Neuronal stem cell (in vitro differentiated cells): ENCODE results near the gene COA4.

Experiments used
- DNase-seq: peaks from one replicate; pipeline ENCODE4 v3.0.0-alpha.2; 2013; ENCODE audit warnings: low spot score
- H2AFZ ChIP-seq: one replicate; pipeline ENCODE4 v1.6.1; 2013; ENCODE audit warnings: mild to moderate bottlenecking, low read length, inconsistent platforms
- H2AK5ac ChIP-seq: 2 replicates; pipeline ENCODE4 v1.6.1; 2013; ENCODE audit warnings: low read depth, mild to moderate bottlenecking, inconsistent platforms, low read length, moderate library complexity, mixed read lengths
- H2BK120ac ChIP-seq: 2 replicates; pipeline ENCODE4 v1.6.1; 2013; ENCODE audit warnings: low read depth, mild to moderate bottlenecking, inconsistent platforms, low read length, moderate library complexity, mixed read lengths
- H2BK12ac ChIP-seq: one replicate; pipeline ENCODE4 v1.6.1; 2013; ENCODE audit warnings: low read length, inconsistent platforms
- H2BK15ac ChIP-seq: 2 replicates; pipeline ENCODE4 v1.6.1; 2013; ENCODE audit warnings: mild to moderate bottlenecking, low read length, inconsistent platforms, mixed read lengths
- H2BK5ac ChIP-seq: one replicate; pipeline ENCODE4 v1.6.1; 2013; ENCODE audit warnings: inconsistent platforms, mild to moderate bottlenecking, low read length, moderate library complexity
- H3K14ac ChIP-seq: one replicate; pipeline ENCODE4 v1.6.1; 2013; ENCODE audit warnings: low read length, inconsistent platforms
- H3K18ac ChIP-seq: 2 replicates; pipeline ENCODE4 v1.6.1; 2013; ENCODE audit warnings: low read length, inconsistent platforms
- H3K23ac ChIP-seq: 2 replicates; pipeline ENCODE4 v1.6.1; 2013; ENCODE audit warnings: low read depth, mild to moderate bottlenecking, mixed read lengths, low read length, inconsistent platforms; ENCODE audit not compliant: poor library complexity
- H3K27ac ChIP-seq: replicated peaks from 3 replicates; pipeline ENCODE4 v1.5.1; 2013; ENCODE audit warnings: low read length, inconsistent platforms
- H3K27me3 ChIP-seq, 3 experiments: 2 replicates each; pipeline ENCODE4 v1.6.1; 2013; ENCODE audit warnings: low read length in 3 of 3, mild to moderate bottlenecking in 2 of 3, inconsistent platforms in 1 of 3, low read depth in 1 of 3, mixed read lengths in 1 of 3, moderate library complexity in 1 of 3; ENCODE audit not compliant: control insufficient read depth in 3 of 3, insufficient read depth in 3 of 3
- H3K36me3 ChIP-seq, 2 donors: replicated peaks in 1 of 2; 2 replicates each; pipeline ENCODE4 v1.6.1; 2013; ENCODE audit warnings: low read length in 2 of 2; ENCODE audit not compliant: control insufficient read depth in 2 of 2, insufficient read depth in 2 of 2
- H3K4ac ChIP-seq: 2 replicates; pipeline ENCODE4 v1.6.1; 2013; ENCODE audit warnings: inconsistent platforms, mild to moderate bottlenecking, low read length, moderate library complexity
- H3K4me1 ChIP-seq, 2 donors: 1 replicate in 1 of 2; 2 replicates in 1 of 2; pipeline ENCODE4 v1.6.1; 2013; ENCODE audit warnings: low read length in 2 of 2, low read depth in 1 of 2; ENCODE audit not compliant: control insufficient read depth in 2 of 2, insufficient read depth in 1 of 2
- H3K4me2 ChIP-seq: one replicate; pipeline ENCODE4 v1.6.1; 2013; ENCODE audit warnings: mild to moderate bottlenecking, low read length, inconsistent platforms; ENCODE audit not compliant: insufficient read depth, poor library complexity, severe bottlenecking
- H3K4me3 ChIP-seq, 2 donors: 2 replicates each; pipeline ENCODE4 v1.5.1; 2013; ENCODE audit warnings: low read length in 2 of 2, mild to moderate bottlenecking in 2 of 2, inconsistent platforms in 1 of 2, moderate library complexity in 1 of 2
- H3K79me1 ChIP-seq: one replicate; pipeline ENCODE4 v1.6.1; 2013; ENCODE audit warnings: low read depth, mild to moderate bottlenecking, inconsistent platforms, low read length, moderate library complexity
- H3K9ac ChIP-seq: one replicate; pipeline ENCODE4 v1.6.1; 2013; ENCODE audit warnings: mild to moderate bottlenecking, low read depth, low read length, inconsistent platforms; ENCODE audit not compliant: poor library complexity
- H3K9me3 ChIP-seq, 2 donors: replicated peaks in 1 of 2; 2 replicates each; pipeline versions ENCODE3 to v1.6.1; 2013; ENCODE audit warnings: low read length in 2 of 2, mild to moderate bottlenecking in 2 of 2, inconsistent platforms in 1 of 2, low read depth in 1 of 2, mixed read lengths in 1 of 2, moderate library complexity in 1 of 2; ENCODE audit not compliant: control insufficient read depth in 2 of 2, insufficient read depth in 1 of 2
- H4K8ac ChIP-seq: one replicate; pipeline ENCODE4 v1.6.1; 2013; ENCODE audit warnings: low read depth, mild to moderate bottlenecking, inconsistent platforms, low read length, moderate library complexity
- H4K91ac ChIP-seq: one replicate; pipeline ENCODE4 v1.6.1; 2013; ENCODE audit warnings: low read length, low read depth, mild to moderate bottlenecking, inconsistent platforms; ENCODE audit not compliant: poor library complexity
- WGBS, 2 donors: extraction: QIAGEN DNeasy Blood & Tissue Kit; methylation state at CpG; one replicate each; pipeline ENCODE4 v1.1.7; 2013; ENCODE audit warnings: missing lambda C conversion rate in 2 of 2, mixed read lengths in 1 of 2; ENCODE audit not compliant: insufficient read length in 2 of 2, insufficient replicate concordance in 1 of 2; ENCODE audit errors: extremely low coverage in 2 of 2; 5-methylcytosine and 5-hydroxymethylcytosine counted together

Gene COA4

DNA sequence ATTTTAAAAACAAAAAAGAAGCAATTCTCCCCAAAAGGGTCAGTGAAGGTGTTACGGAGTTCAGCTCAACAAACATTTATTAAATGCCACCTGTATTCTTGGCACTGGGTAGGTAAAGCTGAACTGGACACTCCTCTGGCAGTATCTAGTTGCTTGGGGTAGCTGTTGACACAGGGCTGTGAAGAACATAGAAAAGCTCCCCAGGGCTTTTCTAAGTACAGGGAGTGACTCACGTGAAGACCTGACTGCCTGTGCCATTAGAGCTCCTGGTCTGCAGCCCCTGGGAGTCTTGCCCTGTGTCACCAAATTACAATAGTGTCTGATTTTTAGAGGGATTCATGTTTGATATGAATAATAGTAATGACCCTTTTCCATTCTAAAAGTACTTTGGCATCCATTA, 43.6 kb downstream of the COA4 start:
- H2BK12ac ChIP-seq: no peak overlapping the region
- H3K18ac ChIP-seq: no peak overlapping the region
- H3K9me3 ChIP-seq: no peaks in the 10 kb centered on the region
- no peak overlapping the region for H2BK5ac ChIP-seq
- H3K23ac ChIP-seq: no peak overlapping the region
- no peak overlapping the region for H2AFZ ChIP-seq
- H3K4me1 ChIP-seq: peaks cover 0 to 2% of the 10 kb centered on the region in 2 donors
- H3K27me3 ChIP-seq: no peaks in the 10 kb centered on the region
- H3K14ac ChIP-seq: no peak overlapping the region
- no peak overlapping the region for H2BK120ac ChIP-seq
- H4K91ac ChIP-seq: no peak overlapping the region
- no peak overlapping the region for H3K4ac ChIP-seq
- no peak overlapping the region for H3K4me3 ChIP-seq
- peaks cover 0 to 28% of the 10 kb centered on the region in 2 donors for H3K36me3 ChIP-seq
- H3K9ac ChIP-seq: no peak overlapping the region
- no peak for DNase-seq
- H3K27ac ChIP-seq: no peak overlapping the region
- no peak overlapping the region for H2AK5ac ChIP-seq
- no peak overlapping the region for H3K4me2 ChIP-seq
- no peak overlapping the region for H2BK15ac ChIP-seq
- H4K8ac ChIP-seq: no peak overlapping the region
- H3K79me1 ChIP-seq: no peaks in the 10 kb centered on the region
- WGBS, 2 donors: no CpG with 5 or more reads among the region's 2 CpGs

DNA sequence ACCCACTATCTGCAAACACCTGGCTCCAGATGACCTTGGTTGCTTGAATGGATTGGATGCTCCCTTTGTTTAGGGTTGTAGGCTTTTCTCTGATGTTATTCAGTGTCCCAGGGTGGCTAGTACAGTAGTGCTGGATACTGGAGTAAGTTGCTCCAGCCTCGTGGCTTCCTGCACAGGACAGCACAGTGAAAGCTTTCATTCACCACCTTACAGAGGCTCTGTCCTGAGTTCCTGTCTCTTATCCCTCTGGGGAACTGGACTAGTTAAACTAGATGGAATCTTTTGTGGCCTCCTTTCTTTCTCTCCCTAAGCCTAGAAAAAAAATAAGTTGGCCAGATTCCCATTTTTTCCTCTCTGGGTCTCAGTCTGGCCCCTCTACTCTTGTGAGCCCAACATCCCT, 46.4 kb downstream of the COA4 start:
- peaks cover 0 to 2% of the 10 kb centered on the region in 2 donors for H3K4me1 ChIP-seq
- H2BK15ac ChIP-seq: no peak overlapping the region
- H4K91ac ChIP-seq: no peak overlapping the region
- no peak overlapping the region for H3K27ac ChIP-seq
- no peak overlapping the region for H2BK12ac ChIP-seq
- no peak overlapping the region for H3K4me2 ChIP-seq
- H3K14ac ChIP-seq: no peak overlapping the region
- peaks cover 0 to 46% of the 10 kb centered on the region in 2 donors for H3K36me3 ChIP-seq
- H3K23ac ChIP-seq: no peak overlapping the region
- no peaks in the 10 kb centered on the region for H3K79me1 ChIP-seq
- H3K4me3 ChIP-seq: no peak overlapping the region
- H3K18ac ChIP-seq: no peak overlapping the region
- H4K8ac ChIP-seq: no peak overlapping the region
- no peak overlapping the region for H2BK120ac ChIP-seq
- DNase-seq: no peak
- H3K9me3 ChIP-seq: no peaks in the 10 kb centered on the region
- H3K4ac ChIP-seq: no peak overlapping the region
- WGBS, 2 donors: no CpG with 5 or more reads among the region's 1 CpG
- no peak overlapping the region for H2AFZ ChIP-seq
- H3K9ac ChIP-seq: no peak overlapping the region
- H2AK5ac ChIP-seq: no peak overlapping the region
- no peaks in the 10 kb centered on the region for H3K27me3 ChIP-seq
- no peak overlapping the region for H2BK5ac ChIP-seq
